HCT116 (cell line): ENCODE results near the gene POLA1.

ENCODE experiments used
- ATF3 ChIP-seq: IDR thresholded peaks from 2 replicates; pipeline ENCODE4 v1.6.1; 2012
- CEBPB ChIP-seq: IDR thresholded peaks from 2 replicates; pipeline ENCODE4 v1.6.1; 2012; ENCODE audit warnings: low read depth
- CTCF ChIP-seq, 3 experiments: fragments of 200-600 bp in 1 of 3; sonication (generic) in 1 of 3; IDR thresholded peaks in 2 of 3; conservative IDR thresholded peaks in 1 of 3; 2 replicates each; pipeline ENCODE4 v1.5.1; 2012 to 2017; ENCODE audit warnings: low read depth in 2 of 3, low read length in 2 of 3, antibody characterized with exemption in 1 of 3, borderline replicate concordance in 1 of 3, control low read depth in 1 of 3, mild to moderate bottlenecking in 1 of 3, mixed read lengths in 1 of 3, mixed run types in 1 of 3, moderate library complexity in 1 of 3; ENCODE audit not compliant: insufficient read depth in 1 of 3
- JUND ChIP-seq: IDR thresholded peaks from 2 replicates; pipeline ENCODE4 v1.6.1; 2012
- MAX ChIP-seq: IDR thresholded peaks from 2 replicates; pipeline ENCODE4 v1.6.1; 2012
- POLR2A ChIP-seq: IDR thresholded peaks from 2 replicates; pipeline ENCODE4 v1.7.0; 2011; ENCODE audit warnings: borderline replicate concordance; ENCODE audit not compliant: insufficient read depth, insufficient read length; ENCODE audit errors: extremely low read depth
- POLR2AphosphoS5 ChIP-seq: IDR thresholded peaks from 2 replicates; pipeline ENCODE4 v1.6.1; 2011; ENCODE audit warnings: mild to moderate bottlenecking, low read depth, low read length, moderate library complexity
- ZBTB33 ChIP-seq: IDR thresholded peaks from 2 replicates; pipeline ENCODE4 v1.6.1; 2011; ENCODE audit warnings: mild to moderate bottlenecking, low read length, moderate library complexity; ENCODE audit not compliant: insufficient replicate concordance; ENCODE audit errors: extremely low read depth

- TF ChIP-seq ATF3 = no peak
- no peak for TF ChIP-seq CTCF (IDR thresholded peaks at IDR 0.05 in 2 of 3, conservative IDR thresholded peaks at IDR 0.05 in 1 of 3; ENCODE audit: borderline replicate concordance in 1 of 3, insufficient read depth in 1 of 3, low read depth in 2 of 3, low read length in 2 of 3)
- TF ChIP-seq MAX = no peak
- no peak for TF ChIP-seq POLR2A
- TF ChIP-seq CEBPB = no peak
- TF ChIP-seq JUND = no peak
- no peak for TF ChIP-seq ZBTB33
- no peak for TF ChIP-seq POLR2AphosphoS5
Observed at GRCh38 chrX:24946369-24946768, 252.7 kb downstream of the POLA1 start.
